GM19463 (cell line): ENCODE data around the gene TRAPPC2L.

ENCODE experiments used
- ATAC-seq: cut with Tn5 transposase; IDR thresholded peaks from one replicate; pipeline ENCODE4 v1.9.1; 2021; ENCODE audit warnings: mild to moderate bottlenecking, moderate library complexity; ENCODE audit not compliant: unreplicated experiment

Gene TRAPPC2L

DNA sequence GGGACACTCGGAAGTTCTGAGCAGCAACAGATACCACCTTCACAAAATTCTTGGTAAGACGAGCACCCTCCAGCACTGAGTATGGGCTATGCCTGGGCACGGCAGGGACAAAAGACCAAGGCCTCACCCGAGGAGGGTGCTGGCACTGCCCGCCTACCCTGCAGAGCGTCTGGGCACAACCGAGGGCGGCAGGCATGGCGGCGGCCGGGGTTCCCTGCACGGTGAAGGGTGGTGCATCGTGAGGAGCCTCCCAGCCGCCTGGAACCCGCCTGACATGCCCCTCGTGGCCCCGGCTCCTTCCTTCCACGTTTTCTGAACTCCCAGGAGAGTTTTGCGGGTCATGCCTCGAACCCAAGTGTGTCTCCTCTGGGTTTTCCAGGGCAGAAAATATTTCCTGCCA lies 19.1 kb upstream of the TRAPPC2L start:
- no peak for ATAC-seq

GRCh38 chr16:88838566-88838965 lies 18.4 kb upstream of the TRAPPC2L start:
- no peak for ATAC-seq

GRCh38 chr16:88839026-88839529 lies 17.8 kb upstream of the TRAPPC2L start:
- no peak for ATAC-seq

GRCh38 chr16:88839745-88840599 lies 17.0 kb upstream of the TRAPPC2L start:
- no peak for ATAC-seq

DNA sequence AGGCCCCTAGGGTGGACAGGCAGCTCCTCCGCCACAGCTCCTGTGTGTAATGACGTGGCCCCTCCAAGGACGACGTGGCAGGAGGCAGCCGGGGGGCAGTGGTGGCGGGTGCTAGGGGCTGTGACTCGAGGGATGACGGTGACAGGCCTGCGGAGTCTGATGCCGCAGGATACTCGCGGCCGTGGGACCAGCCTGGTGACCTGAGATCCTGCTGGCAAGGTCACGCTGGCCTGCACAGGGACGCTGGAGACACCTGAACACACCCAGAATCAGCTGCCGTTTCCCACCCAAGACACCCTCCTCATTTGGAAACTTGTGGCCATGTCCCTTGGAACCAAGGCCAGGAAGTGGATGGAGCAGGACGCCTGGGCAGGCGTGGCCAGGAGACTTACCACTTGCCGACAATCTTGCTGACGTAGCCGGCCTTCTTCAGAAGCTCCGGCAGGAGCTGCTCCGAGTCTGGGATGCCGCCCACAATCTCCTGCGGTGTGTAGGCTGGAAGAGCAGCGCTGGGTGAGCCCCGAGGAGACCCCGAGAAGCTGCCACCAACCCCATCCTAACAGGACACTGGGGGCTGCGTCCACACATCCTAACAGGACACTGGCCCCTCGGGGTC lies 16.2 kb upstream of the TRAPPC2L start:
- ATAC-seq, result no peak

GRCh38 chr16:88841521-88842307 lies 15.2 kb upstream of the TRAPPC2L start:
- no peak for ATAC-seq

- ATAC-seq, result no peak
Observed at GRCh38 chr16:88842308-88842756, 14.6 kb upstream of the TRAPPC2L start.

DNA sequence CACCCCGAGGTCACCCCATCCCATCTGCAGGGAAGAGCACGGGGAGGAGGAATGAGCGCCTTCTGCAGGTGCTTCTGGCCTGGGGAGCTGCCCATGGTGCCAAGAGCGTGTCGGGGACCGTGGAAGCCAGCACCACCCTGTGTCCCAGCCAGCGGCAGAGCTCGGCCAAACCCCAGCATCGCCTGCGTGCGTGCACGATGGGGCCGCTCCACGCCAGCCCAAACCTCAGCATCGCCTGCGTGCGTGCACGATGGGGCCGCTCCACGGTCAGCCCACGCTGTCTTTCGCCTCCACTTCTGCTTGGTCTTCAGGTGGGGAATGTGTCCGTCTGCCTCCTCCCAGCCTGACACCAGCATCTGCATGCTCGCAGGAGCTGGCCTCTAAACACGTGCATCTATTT lies 14.1 kb upstream of the TRAPPC2L start:
- no peak for ATAC-seq

DNA sequence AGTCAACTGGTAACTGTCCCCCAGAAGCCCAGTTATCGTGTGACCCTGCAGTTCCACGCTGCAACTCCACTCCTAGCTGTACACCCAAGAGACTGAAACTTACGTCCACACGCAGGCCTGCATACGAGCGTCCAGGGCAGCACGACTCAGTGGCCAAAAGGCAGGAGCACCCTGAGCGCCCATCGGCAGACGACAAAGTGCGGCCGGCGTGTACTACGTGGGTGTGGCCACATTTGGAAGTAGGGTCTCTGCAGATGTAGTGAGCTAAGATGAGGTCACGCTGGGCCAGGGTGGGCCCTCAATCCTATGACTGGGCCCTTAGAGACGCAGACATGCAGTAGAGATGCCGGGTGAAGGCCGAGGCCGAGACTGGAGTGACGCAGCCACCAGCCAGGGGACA lies 13.7 kb upstream of the TRAPPC2L start:
- ATAC-seq, result no peak

- no peak for ATAC-seq
Observed at GRCh38 chr16:88844419-88845036, 12.4 kb upstream of the TRAPPC2L start.

- ATAC-seq, result no peak
Observed at GRCh38 chr16:88846088-88846487, 10.8 kb upstream of the TRAPPC2L start.

GRCh38 chr16:88847654-88848053 lies 9.3 kb upstream of the TRAPPC2L start:
- no peak for ATAC-seq

GRCh38 chr16:88848557-88848956 lies 8.4 kb upstream of the TRAPPC2L start:
- no peak for ATAC-seq

DNA sequence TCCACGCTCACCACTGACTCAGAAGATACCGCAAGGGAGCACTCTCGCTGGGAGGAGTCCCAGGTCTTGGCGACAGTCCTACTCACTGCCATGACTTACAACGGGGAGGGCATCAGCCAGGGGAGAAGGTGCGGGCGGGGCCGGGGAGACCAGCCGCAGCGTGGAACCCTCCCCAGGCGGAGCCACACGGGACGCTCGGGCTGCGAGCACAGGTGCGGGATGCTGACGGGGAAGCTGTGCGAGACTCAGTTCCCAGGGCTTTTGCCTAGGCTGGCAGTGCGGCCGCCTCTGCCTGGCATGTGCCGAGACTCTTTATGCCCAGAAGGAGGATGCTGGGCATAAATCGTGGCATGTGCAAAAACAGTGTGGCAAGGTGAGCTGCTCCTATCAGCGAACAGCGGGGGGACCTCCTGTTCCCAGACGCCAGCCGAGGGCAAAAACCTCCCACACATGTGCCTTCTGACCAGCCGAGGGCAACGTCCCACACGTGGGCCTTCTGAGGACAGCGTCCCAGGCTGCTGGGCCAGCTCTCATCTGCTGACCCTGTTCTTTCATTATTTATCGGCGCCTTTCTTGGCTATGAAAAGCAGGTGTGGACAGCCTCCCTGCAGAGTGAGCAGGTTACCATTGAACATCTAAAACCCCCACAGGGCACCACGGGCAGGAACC lies 6.3 kb upstream of the TRAPPC2L start:
- no peak for ATAC-seq

DNA sequence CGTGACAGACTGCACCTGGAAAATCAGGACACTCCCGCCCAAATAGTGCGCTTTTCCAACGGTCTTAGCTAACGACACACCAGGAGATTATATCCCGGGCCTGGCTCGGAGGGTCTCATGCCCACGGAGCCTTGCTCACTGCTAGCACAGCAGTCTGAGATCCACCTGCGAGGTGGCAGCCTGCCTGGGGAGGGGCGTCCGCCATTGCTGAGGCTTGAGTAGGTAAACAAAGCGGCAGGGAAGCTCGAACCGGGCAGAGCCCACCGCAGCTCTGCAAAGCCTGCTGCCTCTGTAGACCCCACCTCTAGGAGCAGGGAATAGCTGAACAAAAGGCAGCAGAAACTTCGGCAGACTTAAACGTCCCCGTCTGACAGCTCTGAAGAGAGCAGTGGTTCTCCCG lies 5.3 kb upstream of the TRAPPC2L start:
- no peak for ATAC-seq

DNA sequence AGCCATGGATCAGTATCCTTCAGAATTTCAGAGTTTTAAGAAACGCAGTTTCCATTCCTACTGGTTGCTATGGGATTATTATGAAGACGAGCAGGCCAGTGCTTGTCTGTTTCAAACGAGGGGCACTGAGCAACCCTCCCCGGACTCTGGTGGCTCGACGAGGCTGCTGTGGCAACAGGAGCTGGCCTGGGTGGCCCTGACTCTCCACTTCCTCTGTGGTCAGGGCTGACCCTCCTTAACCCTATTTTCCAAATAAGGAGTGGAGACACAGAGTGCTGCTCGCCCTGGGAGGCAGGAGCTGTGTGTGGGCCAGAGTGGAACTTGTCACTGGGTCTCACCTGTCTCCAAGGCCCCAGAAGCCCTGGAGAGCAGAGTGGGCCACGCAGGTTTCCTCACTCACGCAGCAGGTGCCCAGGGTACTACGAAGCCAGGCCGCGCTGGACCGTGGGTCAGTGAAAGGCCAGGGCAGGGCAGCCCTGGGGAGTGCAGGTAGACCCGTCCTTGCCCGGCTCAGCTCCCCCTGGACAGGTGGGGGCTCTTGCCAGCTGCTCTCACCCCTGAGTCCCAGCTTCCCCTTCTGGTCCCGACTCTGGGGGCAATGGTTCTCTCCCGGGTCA lies 3.5 kb upstream of the TRAPPC2L start:
- ATAC-seq, result no peak

- ATAC-seq, result no peak
Observed at GRCh38 chr16:88854306-88855111, 2.4 kb upstream of the TRAPPC2L start.

DNA sequence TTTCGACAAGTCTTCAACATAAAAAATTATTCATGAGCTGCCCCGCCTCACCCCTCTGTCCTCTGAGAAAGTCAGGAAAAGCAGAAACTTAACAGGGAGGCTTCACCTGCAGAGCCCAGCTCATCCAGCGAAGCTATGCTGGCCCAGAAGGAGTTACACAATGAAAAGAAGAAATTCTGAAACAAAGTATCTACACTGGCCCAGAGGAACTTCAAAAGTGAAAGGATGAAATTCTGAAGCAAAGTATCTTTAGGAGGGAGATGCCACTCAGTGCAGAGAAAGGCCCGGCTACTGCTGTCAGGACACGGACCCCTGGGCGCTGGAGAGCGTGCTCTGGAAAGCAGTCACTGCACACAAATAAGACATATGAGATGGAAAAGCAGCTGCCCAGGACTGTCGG lies 1.8 kb upstream of the TRAPPC2L start:
- no peak for ATAC-seq

GRCh38 chr16:88855736-88856121 lies 1.2 kb upstream of the TRAPPC2L start:
- no peak for ATAC-seq
